HT1080 (cell line): ENCODE results near the gene C5orf52. TPM values are rescaled to one million over a fixed set of nuclear protein-coding genes. Genes with fewer than 3 reads are reported as not detected.
"Not testable (repeated sequence)": the region's sequence is repeated elsewhere in the genome, so short reads cannot be mapped to it uniquely, and the experiment has no call there.

Source experiments
- DNase-seq: peaks from one replicate; pipeline ENCODE4 v3.0.0-alpha.2; 2015; ENCODE audit warnings: low read depth
- total RNA-seq: library from RNA; depleted of rRNA; stranded (reverse); fragments of >200 nt; shearing (Covaris generic); gene quantifications from 2 replicates; pipeline ENCODE4 v1.2.3, GENCODE V29; 2014; rRNA removed

C5orf52 gene
- total RNA-seq, 1 experiment from 2014 or later = not detected

DNA sequence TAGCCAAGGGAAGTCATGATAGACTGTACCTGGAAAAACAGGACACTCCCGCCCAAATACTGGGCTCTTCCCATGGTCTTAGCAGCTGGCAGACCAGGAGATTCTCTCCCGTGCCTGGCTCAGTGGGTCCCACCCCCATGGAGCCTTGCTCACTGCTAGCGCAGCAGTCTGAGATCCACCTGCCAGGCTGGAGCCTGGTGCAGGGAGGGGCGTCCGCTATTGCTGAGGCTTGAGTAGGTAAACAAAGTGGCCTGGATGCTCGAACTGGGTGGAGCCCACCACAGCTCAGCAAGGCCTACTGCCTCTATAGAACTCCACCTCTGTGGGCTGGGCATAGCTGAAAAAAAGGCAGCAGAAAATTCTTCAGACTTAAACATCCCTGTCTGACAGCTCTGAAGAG lies 49.8 kb downstream of the C5orf52 start:
- DNase-seq = no peak

DNA sequence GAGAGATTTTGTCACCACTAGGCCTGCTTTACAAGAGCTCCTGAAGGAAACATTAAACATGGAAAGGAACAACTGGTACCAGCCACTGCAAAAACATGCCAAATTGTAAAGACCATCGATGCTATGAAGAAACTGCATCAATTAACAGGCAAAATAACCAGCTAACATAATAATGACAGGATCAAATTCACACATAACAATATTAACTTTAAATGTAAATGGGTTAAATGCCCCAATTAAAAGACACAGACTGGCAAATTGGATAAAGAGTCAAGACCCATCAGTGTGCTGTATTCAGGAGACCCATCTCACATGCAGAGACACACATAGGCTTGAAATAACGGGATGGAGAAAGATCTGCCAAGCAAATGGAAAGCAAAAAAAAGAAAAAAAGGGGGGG lies 51.6 kb downstream of the C5orf52 start:
- not testable (repeated sequence) for DNase-seq

- DNase-seq = not testable (repeated sequence)
These were observed 55.3 kb downstream of the C5orf52 start for GRCh38 chr5:157726607-157727006.

- not testable (repeated sequence) for DNase-seq
These were observed 56.5 kb downstream of the C5orf52 start for GRCh38 chr5:157727858-157728257.

Other genes starting within 250 kb of the C5orf52 start
- gene NIPAL4, start 211.3 kb upstream of the C5orf52 start, total RNA-seq = not detected in 2 replicates
- gene ADAM19, start 95.8 kb upstream of the C5orf52 start, total RNA-seq = 33.5 and 45.6 TPM in 2 replicates
- gene SOX30, start 19.1 kb upstream of the C5orf52 start, total RNA-seq = not detected in 2 replicates
- gene THG1L, start 59.9 kb downstream of the C5orf52 start, total RNA-seq = 22.6 and 33.9 TPM in 2 replicates
- gene LSM11, start 72.2 kb downstream of the C5orf52 start, total RNA-seq = 3.1 and 3.6 TPM in 2 replicates
- gene CLINT1, start 187.6 kb downstream of the C5orf52 start, total RNA-seq = 76.8 and 95.5 TPM in 2 replicates